ENCODE results near the gene FAM90A1. TPM values are rescaled to one million over a fixed set of nuclear protein-coding genes. Genes with fewer than 3 reads are reported as not detected.
"Not testable (repeated sequence)": the region's sequence is repeated elsewhere in the genome, so short reads cannot be mapped to it uniquely, and the experiment has no call there.

The FAM90A1 gene
- total and polyA plus RNA-seq, 12 donors, result 0.03 to 0.44 (median 0.16) TPM; not detected in 5

GRCh38 chr12:8243682-8244161 lies 16.3 kb upstream of the FAM90A1 start:
- not testable (repeated sequence) for ATAC-seq, DNase-seq, H3K27me3 ChIP-seq, H3K36me3 ChIP-seq, H3K9me3 ChIP-seq
- intact Hi-C loops (cut with DNase I), result loop anchor here in 1 of 10 donors (10.0 kb wide), 1 partner anchor 159 kb away; the partner anchor contains the start of gene NECAP1
- Histone ChIP-seq H3K4me3 (peak overlapping the region; percentile 63 to 98 (median 82)), H3K4me1 (peaks cover 0 to 13% (median 4%) of the 10 kb centered on the region in 9 donors), H3K27ac (peak overlapping the region in 8 of 10 donors; percentile 27 to 86 (median 76))
- WGBS, 2 donors, result 0 to 1% methylated on average over 33 to 34 of the region's 35 CpGs

- WGBS, 2 donors, result 1% methylated on average over 49 to 57 of the region's 57 CpGs
- DNase-seq (peak; percentile 98 to 99), ATAC-seq (peak; percentile 98 to 100 (median 100))
- H3K9me3 ChIP-seq, H3K27me3 ChIP-seq, H3K36me3 ChIP-seq: not testable (repeated sequence)
- Histone ChIP-seq H3K27ac (peak overlapping the region in 9 of 10 donors; percentile 52 to 86 (median 75)), H3K4me3 (peak overlapping the region; percentile 63 to 98 (median 82)), H3K4me1 (peaks cover 0 to 13% (median 4%) of the 10 kb centered on the region in 9 donors)
- intact Hi-C loops (cut with DNase I), result loop anchor here in 1 of 10 donors (10.0 kb wide), 1 partner anchor 158 kb away; the partner anchor contains the start of gene NECAP1
Observed at GRCh38 chr12:8242880-8243681, 15.7 kb upstream of the FAM90A1 start.

DNA sequence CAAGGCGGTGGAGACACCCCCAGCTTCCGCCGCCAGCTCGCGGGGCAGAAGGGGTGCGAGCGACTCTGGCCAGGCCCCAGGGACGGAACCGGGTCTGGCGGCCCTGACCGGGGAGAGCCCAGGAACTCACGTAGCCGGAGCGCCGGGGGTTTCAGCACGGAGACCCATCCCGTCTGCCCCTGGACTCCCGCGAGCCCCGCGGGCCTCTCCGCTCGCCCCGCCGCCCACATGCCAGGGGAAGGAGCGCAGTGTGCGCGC lies 15.1 kb upstream of the FAM90A1 start:
- not testable (repeated sequence) for ATAC-seq, H3K27me3 ChIP-seq, H3K36me3 ChIP-seq, DNase-seq, H3K9me3 ChIP-seq
- WGBS, 2 donors, result 0% methylated on average over 27 to 28 of the region's 28 CpGs
- peak overlapping the region; percentile 32 to 98 (median 82) for H3K4me3 ChIP-seq
- H3K4me1 ChIP-seq, result peaks cover 0 to 13% (median 4%) of the 10 kb centered on the region in 9 donors
- peak overlapping the region in 9 of 10 donors; percentile 17 to 86 (median 72) for H3K27ac ChIP-seq
- intact Hi-C loops (cut with DNase I), result loop anchor here in 1 of 10 donors (10.0 kb wide), 1 partner anchor 158 kb away; the partner anchor contains the start of gene NECAP1

DNA sequence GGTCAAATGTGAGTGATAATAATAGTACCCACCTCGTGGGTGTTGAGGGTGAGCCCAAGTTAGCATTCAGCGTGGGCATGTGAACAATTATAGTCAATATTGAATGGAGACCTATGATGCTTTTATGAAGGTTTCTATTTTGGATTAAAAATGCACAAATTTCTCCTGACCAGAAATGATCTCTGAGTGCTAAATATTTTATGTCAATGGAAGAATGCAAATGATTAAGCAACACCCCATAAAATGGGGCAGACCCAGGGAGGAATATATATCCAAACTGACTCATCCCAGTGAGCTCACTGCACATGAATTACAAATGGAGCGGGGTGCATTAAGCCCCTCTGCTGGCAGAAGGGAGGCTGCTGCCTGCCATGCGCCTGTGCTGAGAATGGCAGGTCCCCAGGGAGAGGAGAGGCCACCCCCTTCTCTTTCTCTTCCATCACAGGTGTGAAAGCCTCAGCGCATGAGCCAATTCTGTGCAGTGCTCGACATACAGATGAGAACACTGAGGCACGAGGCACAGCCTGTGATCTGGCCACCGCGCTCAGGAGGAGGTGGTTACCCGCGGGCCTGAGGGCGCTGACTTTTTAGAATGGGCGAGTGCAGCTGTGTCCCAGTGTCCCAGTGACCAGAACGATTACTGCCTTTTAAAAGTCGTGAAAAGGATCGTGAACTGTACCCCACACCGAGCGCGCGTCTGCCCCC lies 14.7 kb upstream of the FAM90A1 start:
- peak overlapping the region; percentile 32 to 98 (median 82) for H3K4me3 ChIP-seq
- ATAC-seq, H3K27me3 ChIP-seq, DNase-seq, H3K9me3 ChIP-seq, H3K36me3 ChIP-seq: not testable (repeated sequence)
- H3K27ac ChIP-seq, result peak overlapping the region in 9 of 10 donors; percentile 17 to 86 (median 72)
- WGBS, 2 donors, result 7 to 10% methylated on average over 19 of the region's 20 CpGs
- H3K4me1 ChIP-seq, result peaks cover 0 to 13% (median 4%) of the 10 kb centered on the region in 9 donors
- intact Hi-C loops (cut with DNase I), result loop anchor here in 1 of 10 donors (10.0 kb wide), 1 partner anchor 157 kb away; the partner anchor contains the start of gene NECAP1

- not testable (repeated sequence) for H3K36me3 ChIP-seq, ATAC-seq, H3K4me3 ChIP-seq, H3K27ac ChIP-seq, H3K27me3 ChIP-seq, H3K9me3 ChIP-seq, DNase-seq
- intact Hi-C loops (cut with DNase I), result loop anchor here in 1 of 10 donors (10.0 kb wide), 1 partner anchor 156 kb away; the partner anchor contains the start of gene NECAP1
- H3K4me1 ChIP-seq, result peaks cover 0 to 13% (median 4%) of the 10 kb centered on the region in 9 donors
- WGBS, 2 donors, result 65 to 70% methylated on average over 12 of the region's 13 CpGs
Observed at GRCh38 chr12:8240340-8241114, 13.1 kb upstream of the FAM90A1 start.

GRCh38 chr12:8237031-8237430 lies 9.6 kb upstream of the FAM90A1 start:
- 69% methylated on average over 12 of the region's 12 CpGs for WGBS, 2 donors
- not testable (repeated sequence) for ATAC-seq

DNA sequence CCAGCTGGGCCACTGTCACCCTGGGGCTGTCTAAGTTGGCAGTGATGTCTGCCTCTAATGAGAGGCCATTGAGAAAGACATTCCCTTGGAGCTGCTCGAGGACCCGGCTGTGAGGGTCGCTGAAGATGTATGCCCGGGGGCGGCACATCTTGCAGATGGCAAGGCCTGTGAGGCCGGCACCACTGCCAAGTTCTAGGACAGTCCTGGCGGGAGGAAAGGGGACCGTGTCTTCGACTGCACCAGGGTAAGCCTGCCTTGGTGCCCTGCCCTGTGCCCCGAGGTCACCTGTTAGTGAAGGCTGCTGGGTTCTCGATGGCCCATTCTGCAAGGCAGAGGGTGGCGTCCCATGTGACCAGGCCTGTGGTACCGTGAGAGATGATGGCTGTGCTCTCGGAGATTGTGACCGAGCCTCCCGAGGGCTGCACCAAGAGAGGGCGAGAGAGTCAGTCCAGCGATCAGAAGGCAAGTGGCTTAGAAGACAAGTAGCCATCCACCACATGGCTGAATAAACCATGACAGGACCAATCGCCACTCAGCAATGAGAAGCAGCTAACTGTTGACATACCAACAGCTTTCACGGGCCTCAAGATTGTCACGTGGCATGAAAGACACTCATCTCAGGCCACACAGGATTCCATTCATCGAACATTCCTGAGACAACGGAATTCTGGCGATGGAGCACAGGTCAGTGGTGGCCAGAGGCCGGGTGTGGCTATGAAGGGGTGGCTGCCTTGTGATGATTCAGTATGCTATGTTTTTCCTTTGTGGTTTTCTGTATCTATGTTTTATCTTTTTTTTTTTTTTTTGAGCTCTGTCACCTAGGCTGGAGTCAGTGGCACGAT lies 8.1 kb upstream of the FAM90A1 start:
- intact Hi-C loops (cut with DNase I), result loop anchor here in 5 of 10 donors (5.0 to 10.0 kb wide), 3 partner anchors 121 to 131 kb away; no protein-coding TSS in a partner anchor
- not testable (repeated sequence) for DNase-seq, H3K4me3 ChIP-seq, H3K27me3 ChIP-seq, ATAC-seq, H3K9me3 ChIP-seq, H3K36me3 ChIP-seq, H3K4me1 ChIP-seq, H3K27ac ChIP-seq
- WGBS, 2 donors, result 85 to 92% methylated on average over 23 to 26 of the region's 26 CpGs

More at GRCh38 chr12:8237031-8237430, 9.6 kb upstream of the FAM90A1 start:
- not testable (repeated sequence) for H3K27me3 ChIP-seq, H3K4me3 ChIP-seq, H3K27ac ChIP-seq, H3K36me3 ChIP-seq, H3K4me1 ChIP-seq, DNase-seq, H3K9me3 ChIP-seq
- intact Hi-C loops (cut with DNase I), result loop anchor here in 5 of 10 donors (5.0 to 10.0 kb wide), 3 partner anchors 122 to 132 kb away; no protein-coding TSS in a partner anchor

- intact Hi-C loops (cut with DNase I), result loop anchor here in 8 of 10 donors (5.0 to 10.0 kb wide), 3 partner anchors 120 to 130 kb away; no protein-coding TSS in a partner anchor
- H3K36me3 ChIP-seq, DNase-seq, H3K27me3 ChIP-seq, H3K4me3 ChIP-seq, H3K9me3 ChIP-seq, ATAC-seq, H3K4me1 ChIP-seq, H3K27ac ChIP-seq: not testable (repeated sequence)
- WGBS, 2 donors, result 69 to 76% methylated on average over 7 of the region's 7 CpGs
Observed at GRCh38 chr12:8234746-8235145, 7.3 kb upstream of the FAM90A1 start.

DNA sequence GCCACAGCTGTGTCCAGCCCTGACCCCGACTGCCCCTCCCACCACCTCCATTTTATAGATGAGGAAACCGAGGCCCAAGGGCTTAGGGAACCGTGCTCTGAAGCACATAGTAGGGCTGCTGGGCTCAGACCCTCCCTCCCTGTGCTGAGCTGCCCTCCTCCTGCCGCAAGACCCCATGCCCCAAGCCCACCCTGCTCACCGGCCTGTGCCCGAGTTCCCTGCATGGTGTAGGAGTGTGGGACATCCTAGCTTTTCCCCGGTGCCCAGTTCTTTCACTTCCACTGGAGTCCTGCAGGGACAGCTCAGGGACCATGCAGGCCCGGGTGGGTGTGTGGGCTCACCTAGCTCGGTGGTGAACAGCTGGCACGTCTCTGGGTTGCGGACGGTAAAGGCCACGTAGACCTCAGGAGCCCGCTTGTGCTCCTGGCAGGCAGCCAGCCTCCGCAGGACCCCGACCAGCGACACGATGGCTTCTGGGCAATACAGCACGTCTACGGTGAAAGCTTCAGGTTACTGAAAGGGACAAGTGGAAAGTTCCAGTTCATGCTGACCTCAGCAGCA lies 6.6 kb upstream of the FAM90A1 start:
- H3K36me3 ChIP-seq, DNase-seq, ATAC-seq, H3K4me3 ChIP-seq, H3K9me3 ChIP-seq, H3K27me3 ChIP-seq, H3K4me1 ChIP-seq, H3K27ac ChIP-seq: not testable (repeated sequence)
- WGBS, 2 donors, result 78 to 81% methylated on average over 17 to 19 of the region's 20 CpGs
- intact Hi-C loops (cut with DNase I), result loop anchor here in 6 of 10 donors (2.0 to 10.0 kb wide), 4 partner anchors 119 to 129 kb away; no protein-coding TSS in a partner anchor

Data from heart right ventricle (tissue), 16 donors.